22Rv1 (cell line): ENCODE measurements around the gene SH2D3C.

Experiments used
- H3K27ac ChIP-seq: fragments of 450-650 bp; 2 replicates; pipeline ENCODE4 v1.5.1; 2017
- CTCF ChIP-seq: fragments of 450-650 bp; IDR thresholded peaks from 2 replicates; pipeline ENCODE4 v1.5.1; 2017; ENCODE audit warnings: mild to moderate bottlenecking
- ZFX ChIP-seq: fragments of 450-650 bp; IDR thresholded peaks from 2 replicates; pipeline ENCODE4 v1.6.1; 2017; ENCODE audit warnings: antibody characterized with exemption, borderline replicate concordance

SH2D3C gene

GRCh38 chr9:127773272-127773671, 5.2 kb downstream of the SH2D3C start:
- TF ChIP-seq CTCF, result no peak
- no peak for TF ChIP-seq ZFX
- H3K27ac ChIP-seq, result no peak overlapping the region

- TF ChIP-seq ZFX, result no peak
- no peak for TF ChIP-seq CTCF
- H3K27ac ChIP-seq, result no peak overlapping the region
These were observed 5.9 kb downstream of the SH2D3C start for GRCh38 chr9:127772603-127773002.

- no peak overlapping the region for H3K27ac ChIP-seq
- TF ChIP-seq CTCF (no peak), ZFX (no peak)
These were observed 6.8 kb downstream of the SH2D3C start for GRCh38 chr9:127771570-127772189.

- TF ChIP-seq ZFX (no peak), CTCF (no peak)
- H3K27ac ChIP-seq, result no peak overlapping the region
These were observed 7.4 kb downstream of the SH2D3C start for GRCh38 chr9:127770905-127771569.

- TF ChIP-seq ZFX (no peak), CTCF (no peak)
- no peak overlapping the region for H3K27ac ChIP-seq
These were observed 7.9 kb downstream of the SH2D3C start for GRCh38 chr9:127770583-127770904.

- no peak overlapping the region for H3K27ac ChIP-seq
- TF ChIP-seq CTCF (no peak), ZFX (no peak)
These were observed 8.4 kb downstream of the SH2D3C start for GRCh38 chr9:127769929-127770582.

GRCh38 chr9:127769101-127769500, 9.4 kb downstream of the SH2D3C start:
- TF ChIP-seq CTCF, result no peak
- no peak for TF ChIP-seq ZFX
- no peak overlapping the region for H3K27ac ChIP-seq
